ENCODE data around the gene S100B.
A peak's percentile ranks its signal among the peaks of the same experiment; 100 is the strongest.

S100B gene

GRCh38 chr21:46557919-46558392 lies 46.9 kb downstream of the S100B start:
- no peak for DNase-seq

- no peak for DNase-seq
These were observed 47.4 kb downstream of the S100B start for GRCh38 chr21:46557469-46557868.

- DNase-seq, result no peak
These were observed 48.1 kb downstream of the S100B start for GRCh38 chr21:46556802-46557201.

GRCh38 chr21:46555678-46556077 lies 49.2 kb downstream of the S100B start:
- no peak for DNase-seq

- no peak for DNase-seq
These were observed 49.7 kb downstream of the S100B start for GRCh38 chr21:46555225-46555617.

GRCh38 chr21:46554431-46555224 lies 50.3 kb downstream of the S100B start:
- no peak for DNase-seq

- DNase-seq, result no peak
These were observed 50.9 kb downstream of the S100B start for GRCh38 chr21:46553993-46554392.

- no peak for DNase-seq
These were observed 52.0 kb downstream of the S100B start for GRCh38 chr21:46552865-46553379.

- DNase-seq, result no peak
These were observed 52.6 kb downstream of the S100B start for GRCh38 chr21:46552274-46552673.

- DNase-seq, result peak; percentile 38
These were observed 53.1 kb downstream of the S100B start for GRCh38 chr21:46551636-46552241.

- DNase-seq, result peak; percentile 36
These were observed 54.6 kb downstream of the S100B start for GRCh38 chr21:46550116-46550941.

- no peak for DNase-seq
These were observed 55.2 kb downstream of the S100B start for GRCh38 chr21:46549650-46550049.
